ENCODE results near the gene PDE8A. TPM values are rescaled to one million over a fixed set of nuclear protein-coding genes. Genes with fewer than 3 reads are reported as not detected.

PDE8A gene
- total and polyA plus RNA-seq, 2 of the 13 experiments (the other 11 are each of a cell fraction or from before 2014, with no cell fraction given), result 26.3 to 48.5 TPM

GRCh38 chr15:85071061-85071460, 89.4 kb downstream of the PDE8A start:
- no peak for DNase-seq (ENCODE audit: low spot score)
- 94% methylated on average over 2 of the region's 2 CpGs for WGBS (ENCODE audit: low lambda C conversion rate)
- Histone ChIP-seq H3K4me1 (ENCODE audit: insufficient read depth, low read length) (peaks cover 18% of the 10 kb centered on the region), H3K9ac (ENCODE audit: insufficient read depth, low read depth, low read length) (no peak overlapping the region), H3K79me2 (ENCODE audit: insufficient read depth, low read length) (no peaks in the 10 kb centered on the region), H3K4me3 (replicated peaks in 1 of 3; ENCODE audit: insufficient read depth in 1 of 3, low read depth in 2 of 3, low read length in 3 of 3) (no peak overlapping the region), H4K20me1 (ENCODE audit: insufficient read depth, low read length) (no peaks in the 10 kb centered on the region), H2AFZ (ENCODE audit: low read length) (no peak overlapping the region), H3K4me2 (ENCODE audit: low read depth, low read length) (no peak overlapping the region), H3K27me3 (ENCODE audit: control insufficient read depth in 1 of 2, insufficient read depth in 2 of 2, low read length in 2 of 2) (no peaks in the 10 kb centered on the region), H3K9me3 (ENCODE audit: low read length) (no peaks in the 10 kb centered on the region), H3K36me3 (replicated peaks in 1 of 2; ENCODE audit: control insufficient read depth in 1 of 2, insufficient read depth in 2 of 2, low read length in 2 of 2) (peaks cover 17 to 69% of the 10 kb centered on the region in 2 experiments), H3K27ac (ENCODE audit: extremely low read length, insufficient read depth, low read length) (no peak overlapping the region)
- TF ChIP-seq, protein P1, sequence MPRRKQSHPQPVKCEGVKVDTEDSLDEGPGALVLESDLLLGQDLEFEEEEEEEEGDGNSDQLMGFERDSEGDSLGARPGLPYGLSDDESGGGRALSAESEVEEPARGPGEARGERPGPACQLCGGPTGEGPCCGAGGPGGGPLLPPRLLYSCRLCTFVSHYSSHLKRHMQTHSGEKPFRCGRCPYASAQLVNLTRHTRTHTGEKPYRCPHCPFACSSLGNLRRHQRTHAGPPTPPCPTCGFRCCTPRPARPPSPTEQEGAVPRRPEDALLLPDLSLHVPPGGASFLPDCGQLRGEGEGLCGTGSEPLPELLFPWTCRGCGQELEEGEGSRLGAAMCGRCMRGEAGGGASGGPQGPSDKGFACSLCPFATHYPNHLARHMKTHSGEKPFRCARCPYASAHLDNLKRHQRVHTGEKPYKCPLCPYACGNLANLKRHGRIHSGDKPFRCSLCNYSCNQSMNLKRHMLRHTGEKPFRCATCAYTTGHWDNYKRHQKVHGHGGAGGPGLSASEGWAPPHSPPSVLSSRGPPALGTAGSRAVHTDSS (CRISPR knock-in tag; conservative IDR thresholded peaks at IDR 0.05), result no peak
- no peak for TF ChIP-seq JUND (CRISPR knock-in tag; IDR thresholded peaks at IDR 0.05)
- no peak for TF ChIP-seq PLRG1 (conservative IDR thresholded peaks at IDR 0.05)
- TF ChIP-seq BCL3 (CRISPR knock-in tag; IDR thresholded peaks at IDR 0.05), result no peak
- no peak for TF ChIP-seq ZNF414 (CRISPR knock-in tag; IDR thresholded peaks at IDR 0.05)
- no peak for TF ChIP-seq IRF1 (CRISPR knock-in tag; IDR thresholded peaks at IDR 0.05; ENCODE audit: low read depth)
- no peak for TF ChIP-seq GPN1 (CRISPR knock-in tag; IDR thresholded peaks at IDR 0.05; ENCODE audit: borderline replicate concordance)
- TF ChIP-seq TAF1 (CRISPR knock-in tag; IDR thresholded peaks at IDR 0.05), result no peak
- no peak for TF ChIP-seq MIER2 (CRISPR knock-in tag; IDR thresholded peaks at IDR 0.05)
- TF ChIP-seq, protein P2, sequence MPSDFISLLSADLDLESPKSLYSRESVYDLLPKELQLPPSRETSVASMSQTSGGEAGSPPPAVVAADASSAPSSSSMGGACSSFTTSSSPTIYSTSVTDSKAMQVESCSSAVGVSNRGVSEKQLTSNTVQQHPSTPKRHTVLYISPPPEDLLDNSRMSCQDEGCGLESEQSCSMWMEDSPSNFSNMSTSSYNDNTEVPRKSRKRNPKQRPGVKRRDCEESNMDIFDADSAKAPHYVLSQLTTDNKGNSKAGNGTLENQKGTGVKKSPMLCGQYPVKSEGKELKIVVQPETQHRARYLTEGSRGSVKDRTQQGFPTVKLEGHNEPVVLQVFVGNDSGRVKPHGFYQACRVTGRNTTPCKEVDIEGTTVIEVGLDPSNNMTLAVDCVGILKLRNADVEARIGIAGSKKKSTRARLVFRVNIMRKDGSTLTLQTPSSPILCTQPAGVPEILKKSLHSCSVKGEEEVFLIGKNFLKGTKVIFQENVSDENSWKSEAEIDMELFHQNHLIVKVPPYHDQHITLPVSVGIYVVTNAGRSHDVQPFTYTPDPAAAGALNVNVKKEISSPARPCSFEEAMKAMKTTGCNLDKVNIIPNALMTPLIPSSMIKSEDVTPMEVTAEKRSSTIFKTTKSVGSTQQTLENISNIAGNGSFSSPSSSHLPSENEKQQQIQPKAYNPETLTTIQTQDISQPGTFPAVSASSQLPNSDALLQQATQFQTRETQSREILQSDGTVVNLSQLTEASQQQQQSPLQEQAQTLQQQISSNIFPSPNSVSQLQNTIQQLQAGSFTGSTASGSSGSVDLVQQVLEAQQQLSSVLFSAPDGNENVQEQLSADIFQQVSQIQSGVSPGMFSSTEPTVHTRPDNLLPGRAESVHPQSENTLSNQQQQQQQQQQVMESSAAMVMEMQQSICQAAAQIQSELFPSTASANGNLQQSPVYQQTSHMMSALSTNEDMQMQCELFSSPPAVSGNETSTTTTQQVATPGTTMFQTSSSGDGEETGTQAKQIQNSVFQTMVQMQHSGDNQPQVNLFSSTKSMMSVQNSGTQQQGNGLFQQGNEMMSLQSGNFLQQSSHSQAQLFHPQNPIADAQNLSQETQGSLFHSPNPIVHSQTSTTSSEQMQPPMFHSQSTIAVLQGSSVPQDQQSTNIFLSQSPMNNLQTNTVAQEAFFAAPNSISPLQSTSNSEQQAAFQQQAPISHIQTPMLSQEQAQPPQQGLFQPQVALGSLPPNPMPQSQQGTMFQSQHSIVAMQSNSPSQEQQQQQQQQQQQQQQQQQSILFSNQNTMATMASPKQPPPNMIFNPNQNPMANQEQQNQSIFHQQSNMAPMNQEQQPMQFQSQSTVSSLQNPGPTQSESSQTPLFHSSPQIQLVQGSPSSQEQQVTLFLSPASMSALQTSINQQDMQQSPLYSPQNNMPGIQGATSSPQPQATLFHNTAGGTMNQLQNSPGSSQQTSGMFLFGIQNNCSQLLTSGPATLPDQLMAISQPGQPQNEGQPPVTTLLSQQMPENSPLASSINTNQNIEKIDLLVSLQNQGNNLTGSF (CRISPR knock-in tag; IDR thresholded peaks at IDR 0.05), result no peak
- intact Hi-C loops (cut with micrococcal nuclease; ENCODE audit: unreplicated experiment), result no loop called here
- BruUV-seq (replicated peaks), result no TSS peak
- no peak for ATAC-seq
- ChIA-PET POLR2A (no interaction called here), CTCF (ENCODE audit: low intra/inter-chr PET ratio, low total read pairs) (no interaction called here)
- in situ Hi-C loops (cut with HindIII; ENCODE audit: extremely low pct_ligation_motif_present, low pct_unique_long_range_greater_than_20kb), result no loop called here
- FAIRE-seq, result no peak
